Right kidney (tissue), 1 donor: Measurements from ENCODE around the gene AIG1.

ENCODE experiments used
- DNase-seq: peaks from one replicate; pipeline ENCODE4 v3.0.0-alpha.2; 2016

AIG1 gene

GRCh38 chr6:143197377-143197776 lies 136.7 kb downstream of the AIG1 start:
- no peak for DNase-seq

- no peak for DNase-seq
These were observed 137.6 kb downstream of the AIG1 start for GRCh38 chr6:143198312-143198711.

GRCh38 chr6:143199291-143199690 lies 138.6 kb downstream of the AIG1 start:
- no peak for DNase-seq

GRCh38 chr6:143200167-143200770 lies 139.6 kb downstream of the AIG1 start:
- DNase-seq: no peak

- DNase-seq: no peak
These were observed 143.4 kb downstream of the AIG1 start for GRCh38 chr6:143204045-143204444.

- no peak for DNase-seq
These were observed 144.4 kb downstream of the AIG1 start for GRCh38 chr6:143205131-143205535.

- DNase-seq: no peak
These were observed 144.9 kb downstream of the AIG1 start for GRCh38 chr6:143205585-143205984.

GRCh38 chr6:143205991-143206390 lies 145.3 kb downstream of the AIG1 start:
- no peak for DNase-seq

GRCh38 chr6:143206550-143206949 lies 145.9 kb downstream of the AIG1 start:
- no peak for DNase-seq

GRCh38 chr6:143210420-143210819 lies 149.7 kb downstream of the AIG1 start:
- no peak for DNase-seq

- no peak for DNase-seq
These were observed 153.2 kb downstream of the AIG1 start for GRCh38 chr6:143213859-143214376.

- no peak for DNase-seq
These were observed 154.7 kb downstream of the AIG1 start for GRCh38 chr6:143215363-143215762.

GRCh38 chr6:143215771-143216170 lies 155.1 kb downstream of the AIG1 start:
- no peak for DNase-seq

- DNase-seq: no peak
These were observed 157.5 kb downstream of the AIG1 start for GRCh38 chr6:143218233-143218632.

GRCh38 chr6:143221698-143222097 lies 161.0 kb downstream of the AIG1 start:
- no peak for DNase-seq

GRCh38 chr6:143222310-143222709 lies 161.6 kb downstream of the AIG1 start:
- no peak for DNase-seq

GRCh38 chr6:143222801-143223231 lies 162.1 kb downstream of the AIG1 start:
- DNase-seq: no peak

GRCh38 chr6:143223895-143224294 lies 163.2 kb downstream of the AIG1 start:
- no peak for DNase-seq

- DNase-seq: no peak
These were observed 163.8 kb downstream of the AIG1 start for GRCh38 chr6:143224516-143224915.

- DNase-seq: no peak
These were observed 165.2 kb downstream of the AIG1 start for GRCh38 chr6:143225929-143226328.

GRCh38 chr6:143227675-143228074 lies 167.0 kb downstream of the AIG1 start:
- DNase-seq: no peak

- DNase-seq: no peak
These were observed 168.7 kb downstream of the AIG1 start for GRCh38 chr6:143229400-143229799.

GRCh38 chr6:143232849-143233248 lies 172.2 kb downstream of the AIG1 start:
- DNase-seq: no peak

- DNase-seq: no peak
These were observed 173.0 kb downstream of the AIG1 start for GRCh38 chr6:143233554-143234285.
